NCI-H2029 treated with DMSO at 0.1 percent for 48 hours (cell line): ENCODE results near the gene CCT7.
A peak's percentile ranks its signal among the peaks of the same experiment; 100 is the strongest.

Experiments used
- DNase-seq: peaks from one replicate; lab custom pipeline; 2025; lab: John Stamatoyannopoulos, UW

Gene CCT7

GRCh38 chr2:73268830-73269685, 35.0 kb downstream of the CCT7 start:
- peak; percentile 39 for DNase-seq

- DNase-seq: no peak
These were observed 35.8 kb downstream of the CCT7 start for GRCh38 chr2:73269686-73270465.

GRCh38 chr2:73272270-73272669, 38.2 kb downstream of the CCT7 start:
- DNase-seq: no peak

GRCh38 chr2:73279852-73280251, 45.7 kb downstream of the CCT7 start:
- DNase-seq: no peak

GRCh38 chr2:73281244-73281643, 47.1 kb downstream of the CCT7 start:
- no peak for DNase-seq

- no peak for DNase-seq
These were observed 48.9 kb downstream of the CCT7 start for GRCh38 chr2:73282924-73283544.

- no peak for DNase-seq
These were observed 49.6 kb downstream of the CCT7 start for GRCh38 chr2:73283545-73284295.

GRCh38 chr2:73284296-73285158, 50.4 kb downstream of the CCT7 start, which contains the start of gene FBXO41:
Gene FBXO41 (minus strand): TSS chr2:73284478. CDS start chr2:73269630, 14,848 bp downstream.
- no peak for DNase-seq

GRCh38 chr2:73285159-73285739, 51.1 kb downstream of the CCT7 start:
- DNase-seq: no peak

- DNase-seq: no peak
These were observed 52.1 kb downstream of the CCT7 start for GRCh38 chr2:73286134-73286655.

- DNase-seq: no peak
These were observed 55.2 kb downstream of the CCT7 start for GRCh38 chr2:73289304-73289703.

- peak; percentile 47 for DNase-seq
These were observed 56.1 kb downstream of the CCT7 start for GRCh38 chr2:73290049-73290839.

GRCh38 chr2:73291093-73291460, 57.0 kb downstream of the CCT7 start:
- no peak for DNase-seq

- no peak for DNase-seq
These were observed 57.6 kb downstream of the CCT7 start for GRCh38 chr2:73291461-73292315.

GRCh38 chr2:73292316-73292905, 58.3 kb downstream of the CCT7 start:
- no peak for DNase-seq

- DNase-seq: no peak
These were observed 58.9 kb downstream of the CCT7 start for GRCh38 chr2:73292906-73293533.

- peak; percentile 39 for DNase-seq
These were observed 59.5 kb downstream of the CCT7 start, which contains the start of gene EGR4 for GRCh38 chr2:73293534-73294171. Gene EGR4 (minus strand): TSS chr2:73293548. CDS start chr2:73293317, 231 bp downstream.
